ENCODE data around the gene RUNX3.

GRCh38 chr1:24888971-24889676 lies 41.0 kb downstream of the RUNX3 start:
- TF ChIP-seq YY1 (IDR thresholded peaks at IDR 0.05; ENCODE audit: extremely low read depth, insufficient replicate concordance, low read depth, low read length) (no peak), CTCF (IDR thresholded peaks at IDR 0.05 in 2 of 3, conservative IDR thresholded peaks at IDR 0.05 in 1 of 3; ENCODE audit: borderline replicate concordance in 1 of 3, insufficient read depth in 1 of 3, low read depth in 2 of 3, low read length in 2 of 3) (no peak), EZH2 (IDR thresholded peaks at IDR 0.05) (no peak), TCF7L2 (IDR thresholded peaks at IDR 0.05; ENCODE audit: borderline replicate concordance, extremely low read depth, insufficient read depth, insufficient read length) (no peak), ZFX (IDR thresholded peaks at IDR 0.05) (no peak), POLR2AphosphoS5 (IDR thresholded peaks at IDR 0.05; ENCODE audit: low read depth, low read length) (no peak), CEBPB (IDR thresholded peaks at IDR 0.05; ENCODE audit: low read depth) (no peak)
